H9 (cell line): Measurements from ENCODE around the gene DSP. TPM values are rescaled to one million over a fixed set of nuclear protein-coding genes. Genes with fewer than 3 reads are reported as not detected.

Experiments
- DNase-seq: peaks from one replicate; pipeline ENCODE4 v3.0.0-alpha.2; 2017
- H2AFZ ChIP-seq: one replicate; pipeline ENCODE4 v1.6.1; 2013; ENCODE audit warnings: mild to moderate bottlenecking, low read length, control low read depth, moderate library complexity
- H2AK5ac ChIP-seq: 2 replicates; pipeline ENCODE4 v1.6.1; 2013; ENCODE audit warnings: low read length, control low read depth, mixed read lengths; ENCODE audit not compliant: insufficient read length
- H2BK120ac ChIP-seq: one replicate; pipeline ENCODE4 v1.6.1; 2013; ENCODE audit warnings: low read depth, mild to moderate bottlenecking, low read length, control low read depth, inconsistent platforms; ENCODE audit not compliant: poor library complexity, severe bottlenecking
- H2BK12ac ChIP-seq: 2 replicates; pipeline ENCODE4 v1.6.1; 2013; ENCODE audit warnings: low read length, control low read depth, mixed read lengths, low read depth; ENCODE audit not compliant: insufficient read length
- H2BK15ac ChIP-seq: 2 replicates; pipeline ENCODE4 v1.6.1; 2013; ENCODE audit warnings: low read depth, low read length, control low read depth
- H2BK20ac ChIP-seq: one replicate; pipeline ENCODE4 v1.6.1; 2013; ENCODE audit warnings: low read depth, mild to moderate bottlenecking, low read length, control low read depth, inconsistent platforms; ENCODE audit not compliant: poor library complexity, severe bottlenecking
- H2BK5ac ChIP-seq: 2 replicates; pipeline ENCODE4 v1.6.1; 2013; ENCODE audit warnings: low read length, control low read depth, mixed read lengths; ENCODE audit not compliant: insufficient read length
- H3K14ac ChIP-seq: 2 replicates; pipeline ENCODE4 v1.6.1; 2013; ENCODE audit warnings: low read length, control low read depth; ENCODE audit not compliant: insufficient read depth
- H3K18ac ChIP-seq: 2 replicates; pipeline ENCODE4 v1.6.1; 2013; ENCODE audit warnings: low read depth, mild to moderate bottlenecking, mixed read lengths, low read length, control low read depth; ENCODE audit not compliant: insufficient read length
- H3K23ac ChIP-seq: 2 replicates; pipeline ENCODE4 v1.6.1; 2013; ENCODE audit warnings: low read length, control low read depth, mixed read lengths, low read depth; ENCODE audit not compliant: insufficient read length
- H3K23me2 ChIP-seq: 2 replicates; pipeline ENCODE4 v1.6.1; 2013; ENCODE audit warnings: low read depth, mild to moderate bottlenecking, mixed read lengths, low read length, control low read depth; ENCODE audit not compliant: insufficient read length, poor library complexity, severe bottlenecking
- H3K27ac ChIP-seq: 2 replicates; pipeline ENCODE4 v1.5.1; 2013; ENCODE audit warnings: low read length, control low read depth, mixed read lengths, low read depth; ENCODE audit not compliant: insufficient read length
- H3K27me3 ChIP-seq: 2 replicates; pipeline ENCODE4 v1.6.1; 2013; ENCODE audit warnings: low read length, control low read depth, inconsistent platforms; ENCODE audit not compliant: insufficient read depth
- H3K4ac ChIP-seq: 2 replicates; pipeline ENCODE4 v1.6.1; 2013; ENCODE audit warnings: low read depth, mild to moderate bottlenecking, control low read depth, inconsistent platforms, low read length, moderate library complexity
- H3K4me1 ChIP-seq: 2 replicates; pipeline ENCODE4 v1.6.1; 2013; ENCODE audit warnings: low read length, control low read depth, inconsistent platforms; ENCODE audit not compliant: insufficient read depth
- H3K4me2 ChIP-seq: 2 replicates; pipeline ENCODE4 v1.6.1; 2013; ENCODE audit warnings: low read length, control low read depth, mixed read lengths; ENCODE audit not compliant: insufficient read length, insufficient read depth
- H3K56ac ChIP-seq: 2 replicates; pipeline ENCODE4 v1.6.1; 2013; ENCODE audit warnings: low read depth, mild to moderate bottlenecking, mixed read lengths, low read length, control low read depth; ENCODE audit not compliant: insufficient read length
- H3K79me1 ChIP-seq: 2 replicates; pipeline ENCODE4 v1.6.1; 2013; ENCODE audit warnings: low read depth, mild to moderate bottlenecking, moderate library complexity, low read length, control low read depth, inconsistent platforms; ENCODE audit not compliant: insufficient read depth, poor library complexity, severe bottlenecking
- H3K79me2 ChIP-seq: 2 replicates; pipeline ENCODE4 v1.6.1; 2013; ENCODE audit warnings: low read length, control low read depth, inconsistent platforms; ENCODE audit not compliant: insufficient read depth
- H3K9ac ChIP-seq: 2 replicates; pipeline ENCODE4 v1.6.1; 2013; ENCODE audit warnings: low read length, control low read depth, mixed read lengths; ENCODE audit not compliant: insufficient read length; ENCODE audit errors: extremely low read depth
- H3K9me3 ChIP-seq: one replicate; pipeline ENCODE4 v1.6.1; 2013; ENCODE audit warnings: low read depth, low read length, inconsistent platforms; ENCODE audit not compliant: control insufficient read depth
- H3T11ph ChIP-seq: one replicate; pipeline ENCODE4 v1.6.1; 2013; ENCODE audit warnings: mild to moderate bottlenecking, low read length, control low read depth, inconsistent platforms
- H4K20me1 ChIP-seq: one replicate; pipeline ENCODE4 v1.6.1; 2013; ENCODE audit not compliant: control insufficient read depth, insufficient read length, insufficient read depth
- H4K5ac ChIP-seq: 2 replicates; pipeline ENCODE4 v1.6.1; 2013; ENCODE audit warnings: low read depth, mild to moderate bottlenecking, mixed read lengths, low read length, control low read depth; ENCODE audit not compliant: insufficient read length
- H4K8ac ChIP-seq: replicated peaks from 2 replicates; pipeline ENCODE4 v1.6.1; 2013; ENCODE audit warnings: low read length, control low read depth, mixed read lengths, low read depth; ENCODE audit not compliant: insufficient read length
- H4K91ac ChIP-seq: 2 replicates; pipeline ENCODE4 v1.6.1; 2013; ENCODE audit warnings: low read depth, mild to moderate bottlenecking, moderate library complexity, mixed read lengths, low read length, control low read depth; ENCODE audit not compliant: insufficient read length
- H3K27ac Mint-ChIP-seq, 3 experiments: 2 replicates in 2 of 3; 3 replicates in 1 of 3; pipeline ENCODE4 v1.8.0; 2020 to 2021; ENCODE audit warnings: mixed read lengths in 3 of 3, mild to moderate bottlenecking in 1 of 3, moderate library complexity in 1 of 3
- H3K27me3 Mint-ChIP-seq: 2 replicates; pipeline ENCODE4 v1.8.0; 2021; ENCODE audit warnings: low read depth, mild to moderate bottlenecking, moderate library complexity, mixed read lengths
- H3K36me3 Mint-ChIP-seq, 3 experiments: 2 replicates in 2 of 3; 3 replicates in 1 of 3; pipeline ENCODE4 v1.8.0; 2020 to 2021; ENCODE audit warnings: low read depth in 3 of 3, mixed read lengths in 3 of 3; ENCODE audit not compliant: insufficient read depth in 1 of 3
- H3K4me1 Mint-ChIP-seq, 2 experiments: 2 replicates each; pipeline ENCODE4 v1.8.0; 2020; ENCODE audit warnings: mixed read lengths in 2 of 2
- H3K4me3 Mint-ChIP-seq, 2 experiments: 2 replicates in 1 of 2; 3 replicates in 1 of 2; pipeline ENCODE4 v1.8.0; 2020 to 2021; ENCODE audit warnings: mild to moderate bottlenecking in 2 of 2, mixed read lengths in 2 of 2, moderate library complexity in 1 of 2
- H3K9me3 Mint-ChIP-seq, 2 experiments: 2 replicates in 1 of 2; 3 replicates in 1 of 2; pipeline ENCODE4 v1.8.0; 2020; ENCODE audit warnings: mild to moderate bottlenecking in 2 of 2, mixed read lengths in 2 of 2, moderate library complexity in 1 of 2
- CTCF ChIP-seq: fragments of 200-600 bp; sonication (generic); conservative IDR thresholded peaks from 3 replicates; pipeline ENCODE4 v1.8.0; 2021; ENCODE audit warnings: antibody characterized with exemption, mild to moderate bottlenecking
- WGBS: extraction: QIAGEN DNeasy Blood & Tissue Kit; methylation state at CpG from one replicate; pipeline ENCODE4 v1.1.7; 2013; ENCODE audit warnings: missing lambda C conversion rate, low lambda C conversion rate, mixed read lengths; ENCODE audit not compliant: insufficient read length; ENCODE audit errors: extremely low coverage; 5-methylcytosine and 5-hydroxymethylcytosine counted together
- total RNA-seq: library from RNA; stranded (reverse); gene quantifications from 2 replicates; pipeline ENCODE4 v1.2.1, GENCODE V29; 2021

DSP gene
- total RNA-seq, 1 experiment from 2014 or later, result 48.9 TPM

DNA sequence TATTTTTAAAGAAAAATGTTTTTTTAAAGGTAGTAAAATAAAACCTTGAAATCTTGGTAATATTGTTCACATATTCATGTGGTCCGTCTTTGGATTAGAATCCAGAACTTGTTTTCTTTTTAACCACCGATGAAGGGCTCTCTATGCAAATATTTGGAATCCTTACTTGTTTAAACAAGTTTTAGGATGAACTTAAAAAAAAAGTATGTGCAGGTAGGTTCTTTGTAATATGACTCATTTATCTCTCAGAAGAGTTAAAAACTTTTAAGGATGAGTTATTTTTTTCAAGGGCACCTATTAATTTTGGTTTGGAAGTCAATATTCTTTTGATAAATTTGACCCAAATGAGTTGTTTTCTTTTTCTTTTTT lies 8.9 kb downstream of the DSP start:
- Histone ChIP-seq H2AFZ (no peak overlapping the region), H3K9me3 (no peaks in the 10 kb centered on the region)

More for the DNA sequence above, 8.9 kb downstream of the DSP start:
- no peak overlapping the region for H4K8ac ChIP-seq
- H2BK120ac ChIP-seq, result no peak overlapping the region
- peaks cover 4% of the 10 kb centered on the region for H3K79me1 ChIP-seq
- H4K91ac ChIP-seq, result no peak overlapping the region
- H2AK5ac ChIP-seq, result no peak overlapping the region
- TF ChIP-seq CTCF, result no peak
- no peaks in the 10 kb centered on the region for H3K23me2 ChIP-seq
- no peak overlapping the region for H3K56ac ChIP-seq
- H3K27ac ChIP-seq, result no peak overlapping the region
- H4K5ac ChIP-seq, result no peak overlapping the region
- H3K79me2 ChIP-seq, result no peaks in the 10 kb centered on the region
- Mint-ChIP-seq H3K27me3 (no peaks in the 10 kb centered on the region), H3K36me3 (peaks cover 0 to 8% (median 4%) of the 10 kb centered on the region in 3 experiments; a peak in 3 of 7 replicates), H3K4me3 (no peak overlapping the region), H3K4me1 (peaks cover 30 to 31% of the 10 kb centered on the region in 2 experiments), H3K27ac (no peak overlapping the region), H3K9me3 (no peaks in the 10 kb centered on the region)
- H4K20me1 ChIP-seq, result no peaks in the 10 kb centered on the region
- WGBS, result no CpG with 5 or more reads among the region's 2 CpGs
- no peak overlapping the region for H3K4me2 ChIP-seq
- peaks cover 3% of the 10 kb centered on the region; the same call in 1 of the 2 replicates for H3K4me1 ChIP-seq
- no peak overlapping the region for H3K9ac ChIP-seq
- no peak overlapping the region for H2BK20ac ChIP-seq
- no peak overlapping the region for H2BK12ac ChIP-seq
- H3K14ac ChIP-seq, result no peak overlapping the region
- no peak overlapping the region for H2BK5ac ChIP-seq
- no peaks in the 10 kb centered on the region for H3K27me3 ChIP-seq
- no peak overlapping the region for H2BK15ac ChIP-seq
- H3T11ph ChIP-seq, result no peak overlapping the region
- no peak overlapping the region for H3K23ac ChIP-seq
- H3K18ac ChIP-seq, result no peak overlapping the region
- DNase-seq, result no peak
- H3K4ac ChIP-seq, result no peak overlapping the region
